MM.1S (cell line): ENCODE measurements around the gene DENND1A.

Experiments
- DNase-seq: peaks from one replicate; pipeline ENCODE4 v3.0.0-alpha.2; 2015
- H2AFZ ChIP-seq: fragments of 300-600 bp; sonication (generic); 2 replicates; pipeline ENCODE4 v1.6.0; 2016; ENCODE audit warnings: antibody characterized with exemption, low read length
- H3F3A ChIP-seq: fragments of 300-600 bp; sonication (generic); 2 replicates; pipeline ENCODE4 v1.6.1; 2016; ENCODE audit warnings: mild to moderate bottlenecking, antibody characterized with exemption, low read length, moderate library complexity, mixed read lengths; ENCODE audit not compliant: insufficient read depth
- H3K27ac ChIP-seq: fragments of 300-600 bp; sonication (generic); 2 replicates; pipeline ENCODE4 v1.5.1; 2016; ENCODE audit warnings: mild to moderate bottlenecking, low read length
- H3K27me3 ChIP-seq: fragments of 300-600 bp; sonication (generic); replicated peaks from 2 replicates; pipeline ENCODE4 v1.6.0; 2016; ENCODE audit warnings: low read length; ENCODE audit not compliant: insufficient read depth
- H3K36me3 ChIP-seq: fragments of 300-600 bp; sonication (generic); replicated peaks from 2 replicates; pipeline ENCODE4 v1.6.1; 2016; ENCODE audit warnings: mild to moderate bottlenecking, low read length, mixed read lengths; ENCODE audit not compliant: insufficient read depth
- H3K4me1 ChIP-seq: fragments of 300-600 bp; sonication (generic); 2 replicates; pipeline ENCODE4 v1.6.1; 2016; ENCODE audit warnings: low read length, mixed read lengths
- H3K4me2 ChIP-seq: fragments of 300-600 bp; sonication (generic); 2 replicates; pipeline ENCODE4 v1.6.0; 2016; ENCODE audit warnings: low read depth, low read length
- H3K4me3 ChIP-seq: fragments of 300-600 bp; sonication (generic); 2 replicates; pipeline ENCODE4 v1.5.1; 2016; ENCODE audit warnings: low read length, mixed read lengths
- H3K79me2 ChIP-seq: fragments of 300-600 bp; sonication (generic); 2 replicates; pipeline ENCODE4 v1.6.1; 2016; ENCODE audit warnings: mixed run types, low read length, mixed read lengths
- H3K9ac ChIP-seq: fragments of 300-600 bp; sonication (generic); 2 replicates; pipeline ENCODE4 v1.6.1; 2016; ENCODE audit warnings: low read length, mixed read lengths
- H3K9me2 ChIP-seq: fragments of 300-600 bp; sonication (generic); replicated peaks from 2 replicates; pipeline ENCODE4 v1.6.1; 2016; ENCODE audit warnings: mild to moderate bottlenecking, low read length, mixed read lengths; ENCODE audit not compliant: insufficient read depth
- H3K9me3 ChIP-seq: fragments of 300-600 bp; sonication (generic); replicated peaks from 2 replicates; pipeline ENCODE4 v1.6.1; 2016; ENCODE audit warnings: mild to moderate bottlenecking, low read length, mixed read lengths; ENCODE audit not compliant: insufficient read depth
- H4K20me1 ChIP-seq: fragments of 300-600 bp; sonication (generic); 2 replicates; pipeline ENCODE4 v1.6.1; 2016; ENCODE audit warnings: mild to moderate bottlenecking, low read length, moderate library complexity, mixed read lengths; ENCODE audit not compliant: insufficient read depth
- EZH2 ChIP-seq: fragments of 300-600 bp; sonication (generic); optimal IDR thresholded peaks from 2 replicates; pipeline ENCODE3; 2017; ENCODE audit warnings: low read depth, mild to moderate bottlenecking, antibody characterized with exemption, low read length, mixed read lengths
- EZH2phosphoT487 ChIP-seq: fragments of 300-600 bp; sonication (generic); IDR thresholded peaks from 2 replicates; pipeline ENCODE4 v1.6.1; 2018; ENCODE audit warnings: antibody characterized with exemption, low read length
- TF ChIP-seq, protein P1 (sequence below): fragments of 300-600 bp; sonication (generic); IDR thresholded peaks from 2 replicates; pipeline ENCODE4 v1.5.1; 2016; ENCODE audit warnings: antibody characterized with exemption, low read length, mixed read lengths

DENND1A gene

DNA sequence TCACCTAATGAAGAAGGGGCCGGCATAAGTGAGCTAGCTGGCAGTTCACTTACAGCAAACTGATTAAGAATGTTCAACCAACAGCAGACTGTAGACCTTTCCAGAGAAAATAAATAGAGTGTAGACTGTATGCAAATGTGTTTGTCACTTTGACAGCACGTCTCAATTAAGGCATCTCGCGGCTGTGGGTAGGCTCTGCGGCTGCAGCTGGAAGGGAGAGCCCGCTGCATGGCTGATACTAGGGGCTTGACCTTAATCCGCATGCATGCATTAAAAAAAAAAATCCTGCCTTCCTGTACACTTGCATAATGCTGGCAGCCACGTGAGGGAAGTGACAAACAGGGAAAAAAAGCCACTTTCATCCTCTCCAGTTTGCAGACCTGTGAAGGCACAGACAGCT lies 491.6 kb downstream of the DENND1A start:
- no peaks in the 10 kb centered on the region for H3K9me2 ChIP-seq
- no peak overlapping the region for H3K4me3 ChIP-seq
- no peak overlapping the region for H3K4me2 ChIP-seq
- H3K36me3 ChIP-seq, result no peaks in the 10 kb centered on the region
- H3K9ac ChIP-seq, result no peak overlapping the region
- H3F3A ChIP-seq, result no peaks in the 10 kb centered on the region; the same call in 1 of the 2 replicates
- H3K9me3 ChIP-seq, result no peaks in the 10 kb centered on the region
- no peaks in the 10 kb centered on the region for H3K4me1 ChIP-seq
- H3K79me2 ChIP-seq, result no peaks in the 10 kb centered on the region
- H3K27ac ChIP-seq, result no peak overlapping the region
- DNase-seq, result no peak
- H2AFZ ChIP-seq, result no peak overlapping the region
- TF ChIP-seq, protein P1, sequence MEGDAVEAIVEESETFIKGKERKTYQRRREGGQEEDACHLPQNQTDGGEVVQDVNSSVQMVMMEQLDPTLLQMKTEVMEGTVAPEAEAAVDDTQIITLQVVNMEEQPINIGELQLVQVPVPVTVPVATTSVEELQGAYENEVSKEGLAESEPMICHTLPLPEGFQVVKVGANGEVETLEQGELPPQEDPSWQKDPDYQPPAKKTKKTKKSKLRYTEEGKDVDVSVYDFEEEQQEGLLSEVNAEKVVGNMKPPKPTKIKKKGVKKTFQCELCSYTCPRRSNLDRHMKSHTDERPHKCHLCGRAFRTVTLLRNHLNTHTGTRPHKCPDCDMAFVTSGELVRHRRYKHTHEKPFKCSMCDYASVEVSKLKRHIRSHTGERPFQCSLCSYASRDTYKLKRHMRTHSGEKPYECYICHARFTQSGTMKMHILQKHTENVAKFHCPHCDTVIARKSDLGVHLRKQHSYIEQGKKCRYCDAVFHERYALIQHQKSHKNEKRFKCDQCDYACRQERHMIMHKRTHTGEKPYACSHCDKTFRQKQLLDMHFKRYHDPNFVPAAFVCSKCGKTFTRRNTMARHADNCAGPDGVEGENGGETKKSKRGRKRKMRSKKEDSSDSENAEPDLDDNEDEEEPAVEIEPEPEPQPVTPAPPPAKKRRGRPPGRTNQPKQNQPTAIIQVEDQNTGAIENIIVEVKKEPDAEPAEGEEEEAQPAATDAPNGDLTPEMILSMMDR, result no peak
- no peak for TF ChIP-seq EZH2phosphoT487
- TF ChIP-seq EZH2, result no peak
- H4K20me1 ChIP-seq, result no peaks in the 10 kb centered on the region
- no peaks in the 10 kb centered on the region for H3K27me3 ChIP-seq

DNA sequence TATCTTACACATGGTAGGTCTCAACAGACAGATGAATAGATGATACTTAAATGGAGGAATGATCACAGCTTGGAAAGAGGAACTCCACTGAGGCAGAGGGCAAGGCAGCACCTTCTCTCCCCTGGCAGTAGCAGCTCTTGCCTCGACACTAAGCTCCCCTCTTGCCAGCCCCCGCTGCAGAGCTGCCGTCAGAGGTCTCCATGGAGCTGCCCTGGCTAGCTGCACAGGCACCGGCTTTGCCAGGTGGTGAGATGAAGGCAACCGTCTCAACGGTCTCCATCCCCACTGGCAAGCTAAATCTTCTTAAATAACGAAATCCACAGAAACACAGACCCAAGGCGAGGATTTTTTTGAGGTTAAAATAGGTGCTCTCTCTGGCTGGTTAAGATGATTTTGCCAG lies 492.7 kb downstream of the DENND1A start:
- H3K9me2 ChIP-seq, result no peaks in the 10 kb centered on the region
- no peaks in the 10 kb centered on the region for H3K9me3 ChIP-seq
- no peaks in the 10 kb centered on the region for H3K79me2 ChIP-seq
- no peak for TF ChIP-seq EZH2
- TF ChIP-seq, protein P1, result no peak
- TF ChIP-seq EZH2phosphoT487, result no peak
- no peaks in the 10 kb centered on the region for H4K20me1 ChIP-seq
- no peak overlapping the region for H3K9ac ChIP-seq
- no peak overlapping the region for H3K27ac ChIP-seq
- H3K4me1 ChIP-seq, result no peaks in the 10 kb centered on the region
- DNase-seq, result no peak
- no peaks in the 10 kb centered on the region; the same call in 1 of the 2 replicates for H3F3A ChIP-seq
- H2AFZ ChIP-seq, result no peak overlapping the region
- H3K4me3 ChIP-seq, result no peak overlapping the region
- H3K4me2 ChIP-seq, result no peak overlapping the region
- no peaks in the 10 kb centered on the region for H3K27me3 ChIP-seq
- no peaks in the 10 kb centered on the region for H3K36me3 ChIP-seq

DNA sequence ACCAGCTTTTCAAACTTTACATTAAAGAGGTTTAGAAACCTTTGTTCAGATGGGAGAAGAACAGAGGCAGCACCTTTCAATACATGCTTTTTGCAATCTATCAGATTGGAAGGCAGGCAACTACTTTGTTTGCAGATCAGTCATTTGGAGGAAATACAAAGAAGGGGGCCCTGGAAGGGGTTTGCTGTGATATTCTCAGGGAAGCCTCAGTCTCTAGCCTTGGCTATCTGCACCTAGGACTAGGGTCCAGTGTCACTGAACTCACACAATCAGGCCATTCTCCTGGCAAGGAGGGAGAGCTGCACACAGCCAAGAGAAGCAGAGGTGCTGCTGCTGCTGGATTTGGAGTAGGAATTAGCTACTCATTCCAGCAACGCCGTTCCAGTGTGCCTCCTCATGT lies 494.5 kb downstream of the DENND1A start:
- no peaks in the 10 kb centered on the region for H3K9me2 ChIP-seq
- H3K36me3 ChIP-seq, result no peaks in the 10 kb centered on the region
- H3K27ac ChIP-seq, result no peak overlapping the region
- no peaks in the 10 kb centered on the region for H4K20me1 ChIP-seq
- H3F3A ChIP-seq, result no peaks in the 10 kb centered on the region; the same call in 1 of the 2 replicates
- no peak overlapping the region for H3K4me2 ChIP-seq
- no peak for DNase-seq
- H3K4me1 ChIP-seq, result no peaks in the 10 kb centered on the region
- H3K4me3 ChIP-seq, result no peak overlapping the region
- H3K9me3 ChIP-seq, result no peaks in the 10 kb centered on the region
- H3K79me2 ChIP-seq, result no peaks in the 10 kb centered on the region
- no peak overlapping the region for H3K9ac ChIP-seq
- no peak overlapping the region for H2AFZ ChIP-seq
- TF ChIP-seq EZH2phosphoT487, result no peak
- TF ChIP-seq EZH2, result no peak
- TF ChIP-seq, protein P1, result no peak
- H3K27me3 ChIP-seq, result no peaks in the 10 kb centered on the region
